GM21526 (cell line): Measurements from ENCODE around the gene KCNT1.

Experiments used
- ATAC-seq: cut with Tn5 transposase; IDR thresholded peaks from one replicate; pipeline ENCODE4 v1.9.1; 2021; ENCODE audit warnings: moderate library complexity; ENCODE audit not compliant: unreplicated experiment, low FRiP score

Gene KCNT1

GRCh38 chr9:135794057-135794335, 92.0 kb downstream of the KCNT1 start:
- no peak for ATAC-seq

- ATAC-seq = no peak
These were observed 92.4 kb downstream of the KCNT1 start for GRCh38 chr9:135794361-135794885.

GRCh38 chr9:135795391-135795790, 93.4 kb downstream of the KCNT1 start:
- no peak for ATAC-seq

- ATAC-seq = no peak
These were observed 95.0 kb downstream of the KCNT1 start for GRCh38 chr9:135796784-135797485.

GRCh38 chr9:135797507-135798262, 95.7 kb downstream of the KCNT1 start:
- ATAC-seq = no peak

GRCh38 chr9:135798263-135798585, 96.2 kb downstream of the KCNT1 start:
- ATAC-seq = no peak

- no peak for ATAC-seq
These were observed 97.3 kb downstream of the KCNT1 start for GRCh38 chr9:135799261-135799660.

GRCh38 chr9:135801070-135801469, 99.1 kb downstream of the KCNT1 start:
- no peak for ATAC-seq

- ATAC-seq = no peak
These were observed 101.0 kb downstream of the KCNT1 start for GRCh38 chr9:135802876-135803419.

- ATAC-seq = no peak
These were observed 101.5 kb downstream of the KCNT1 start for GRCh38 chr9:135803441-135803840.

- no peak for ATAC-seq
These were observed 102.8 kb downstream of the KCNT1 start for GRCh38 chr9:135804581-135805421.

GRCh38 chr9:135805422-135806022, 103.5 kb downstream of the KCNT1 start:
- no peak for ATAC-seq

GRCh38 chr9:135809166-135809565, 107.2 kb downstream of the KCNT1 start:
- ATAC-seq = no peak

GRCh38 chr9:135810806-135811575, 109.0 kb downstream of the KCNT1 start:
- no peak for ATAC-seq

- ATAC-seq = no peak
These were observed 109.8 kb downstream of the KCNT1 start for GRCh38 chr9:135811801-135812200.

- ATAC-seq = no peak
These were observed 111.0 kb downstream of the KCNT1 start for GRCh38 chr9:135812961-135813360.

GRCh38 chr9:135813671-135814290, 111.8 kb downstream of the KCNT1 start:
- no peak for ATAC-seq

- no peak for ATAC-seq
These were observed 112.6 kb downstream of the KCNT1 start for GRCh38 chr9:135814421-135815095.

GRCh38 chr9:135815413-135815812, 113.4 kb downstream of the KCNT1 start:
- no peak for ATAC-seq
